H1 (cell line): ENCODE data around the gene NIPAL3. TPM values are rescaled to one million over a fixed set of nuclear protein-coding genes. Genes with fewer than 3 reads are reported as not detected.

Experiments used
- CTCF ChIA-PET: fragments of 300-600 bp; sonication (Branson Sonifier 250); formaldehyde crosslinking; loops from one replicate; lab custom pipeline; 2021; ENCODE audit not compliant: partially characterized antibody; lab: Charles Lee
- POLR2A ChIA-PET: fragments of 300-600 bp; sonication (Branson Sonifier 250); formaldehyde crosslinking; loops from one replicate; lab custom pipeline; 2021; ENCODE audit warnings: inconsistent platforms; ENCODE audit not compliant: partially characterized antibody; lab: Charles Lee
- DNase-seq, 2 experiments: peaks; one replicate each; pipeline versions ENCODE4 v3.0.0 to v3.0.0-alpha.2; 2010 to 2022; ENCODE audit warnings: low spot score in 2 of 2, low read depth in 1 of 2, mixed read lengths in 1 of 2
- FAIRE-seq: peaks from 2 replicates; lab custom pipeline; 2011; peaks lifted over from hg19 to GRCh38; lab: Jason Lieb, UNC
- H2AFZ ChIP-seq: 2 replicates; pipeline ENCODE4 v1.8.1; 2012; ENCODE audit warnings: low read length, inconsistent platforms
- H2AK5ac ChIP-seq: 2 replicates; pipeline ENCODE4 v1.6.1; 2013; ENCODE audit warnings: low read depth, low read length
- H2BK120ac ChIP-seq: replicated peaks from 2 replicates; pipeline ENCODE3; 2013; ENCODE audit warnings: low read depth, low read length, inconsistent platforms
- H2BK12ac ChIP-seq: 2 replicates; pipeline ENCODE4 v1.6.1; 2013; ENCODE audit warnings: low read depth, low read length
- H2BK15ac ChIP-seq: 2 replicates; pipeline ENCODE4 v1.6.1; 2013; ENCODE audit warnings: low read length
- H2BK20ac ChIP-seq: 2 replicates; pipeline ENCODE4 v1.6.1; 2013; ENCODE audit warnings: low read length
- H2BK5ac ChIP-seq: 2 replicates; pipeline ENCODE4 v1.6.1; 2013; ENCODE audit warnings: low read depth, low read length
- H3K14ac ChIP-seq: 2 replicates; pipeline ENCODE4 v1.6.1; 2013; ENCODE audit warnings: inconsistent platforms; ENCODE audit not compliant: insufficient read length
- H3K18ac ChIP-seq: 2 replicates; pipeline ENCODE4 v1.6.1; 2013; ENCODE audit warnings: low read length; ENCODE audit errors: extremely low read depth
- H3K23ac ChIP-seq: 2 replicates; pipeline ENCODE4 v1.6.1; 2013; ENCODE audit warnings: inconsistent platforms; ENCODE audit not compliant: insufficient read length
- H3K23me2 ChIP-seq: 2 replicates; pipeline ENCODE4 v1.6.1; 2013; ENCODE audit warnings: low read depth, low read length
- H3K27ac ChIP-seq: 2 replicates; pipeline ENCODE4 v1.6.1; 2011; ENCODE audit warnings: low read depth, low read length, inconsistent platforms
- H3K27me3 ChIP-seq, 4 experiments: replicated peaks in 1 of 4; 1 replicate in 1 of 4; 2 replicates in 3 of 4; pipeline versions ENCODE4 v1.6.1 to v1.8.1; 2011 to 2013; ENCODE audit warnings: low read length in 3 of 4, mild to moderate bottlenecking in 3 of 4, inconsistent platforms in 2 of 4, mixed read lengths in 2 of 4, moderate library complexity in 1 of 4; ENCODE audit not compliant: control insufficient read depth in 3 of 4, insufficient read depth in 3 of 4; ENCODE audit errors: extremely low read depth in 1 of 4
- H3K36me3 ChIP-seq, 4 experiments: 2 replicates each; pipeline versions ENCODE4 v1.6.1 to v1.8.1; 2011 to 2013; ENCODE audit warnings: mild to moderate bottlenecking in 4 of 4, low read length in 3 of 4, moderate library complexity in 2 of 4, control low read depth in 1 of 4, inconsistent platforms in 1 of 4; ENCODE audit not compliant: insufficient read depth in 4 of 4, control insufficient read depth in 2 of 4
- H3K4ac ChIP-seq: replicated peaks from 2 replicates; pipeline ENCODE3; 2013; ENCODE audit warnings: low read length, low read depth, mixed read lengths, inconsistent platforms; ENCODE audit not compliant: insufficient read length
- H3K4me1 ChIP-seq, 4 experiments: replicated peaks in 1 of 4; 1 replicate in 1 of 4; 2 replicates in 3 of 4; pipeline versions ENCODE4 v1.6.1 to v1.8.1; 2011 to 2013; ENCODE audit warnings: low read length in 3 of 4, inconsistent platforms in 2 of 4, mixed read lengths in 1 of 4; ENCODE audit not compliant: insufficient read depth in 4 of 4, control insufficient read depth in 3 of 4
- H3K4me2 ChIP-seq, 2 experiments: 2 replicates each; pipeline versions ENCODE4 v1.6.1 to v1.8.1; 2011 to 2013; ENCODE audit warnings: low read depth in 2 of 2, low read length in 2 of 2, control low read depth in 1 of 2, inconsistent platforms in 1 of 2, mild to moderate bottlenecking in 1 of 2; ENCODE audit not compliant: insufficient read depth in 1 of 2
- H3K4me3 ChIP-seq, 4 experiments: fragments of 200-600, 300-600 bp in 1 of 4; sonication (generic), shearing (Covaris generic), sonication (Bioruptor Twin) in 1 of 4; 2 replicates each; pipeline versions ENCODE4 v1.5.1 to v1.8.1; 2011 to 2016; ENCODE audit warnings: low read length in 4 of 4, low read depth in 3 of 4, control low read depth in 2 of 4, inconsistent platforms in 2 of 4, mild to moderate bottlenecking in 2 of 4, mixed read lengths in 1 of 4, moderate library complexity in 1 of 4; ENCODE audit not compliant: insufficient read depth in 2 of 4; ENCODE audit errors: extremely low read depth in 1 of 4
- H3K56ac ChIP-seq: replicated peaks from 2 replicates; pipeline ENCODE3; 2013; ENCODE audit warnings: low read depth, mild to moderate bottlenecking, mixed read lengths, low read length, inconsistent platforms; ENCODE audit not compliant: insufficient read length
- H3K79me1 ChIP-seq: 2 replicates; pipeline ENCODE4 v1.6.1; 2013; ENCODE audit warnings: low read depth, low read length, control low read depth
- H3K79me2 ChIP-seq, 2 experiments: 2 replicates each; pipeline versions ENCODE4 v1.6.1 to v1.8.1; 2012 to 2013; ENCODE audit warnings: low read length in 2 of 2, mild to moderate bottlenecking in 2 of 2, inconsistent platforms in 1 of 2; ENCODE audit not compliant: insufficient read depth in 2 of 2, control insufficient read depth in 1 of 2
- H3K9ac ChIP-seq, 4 experiments: replicated peaks in 1 of 4; 1 replicate in 1 of 4; 2 replicates in 3 of 4; pipeline versions ENCODE4 v1.6.1 to v1.8.1; 2011 to 2013; ENCODE audit warnings: low read depth in 3 of 4, low read length in 3 of 4, control low read depth in 2 of 4, mild to moderate bottlenecking in 2 of 4, moderate library complexity in 2 of 4, inconsistent platforms in 1 of 4; ENCODE audit errors: extremely low read depth in 1 of 4
- H3K9me3 ChIP-seq, 2 experiments: 2 replicates each; pipeline versions ENCODE4 v1.6.1 to v1.8.1; 2012 to 2013; ENCODE audit warnings: mild to moderate bottlenecking in 2 of 2, moderate library complexity in 2 of 2, control low read depth in 1 of 2, inconsistent platforms in 1 of 2, low read depth in 1 of 2, low read length in 1 of 2, mixed read lengths in 1 of 2; ENCODE audit not compliant: insufficient read depth in 2 of 2
- H4K20me1 ChIP-seq, 2 experiments: replicated peaks in 1 of 2; 2 replicates each; pipeline versions ENCODE3 to v1.8.1; 2011 to 2013; ENCODE audit warnings: inconsistent platforms in 2 of 2, low read length in 2 of 2, mild to moderate bottlenecking in 1 of 2; ENCODE audit not compliant: insufficient read depth in 2 of 2, control insufficient read depth in 1 of 2
- H4K5ac ChIP-seq: 2 replicates; pipeline ENCODE4 v1.6.1; 2013; ENCODE audit warnings: low read length, low read depth, mixed read lengths, inconsistent platforms; ENCODE audit not compliant: insufficient read length
- H4K8ac ChIP-seq: 2 replicates; pipeline ENCODE4 v1.8.0; 2013; ENCODE audit warnings: mild to moderate bottlenecking, moderate library complexity, low read length, inconsistent platforms; ENCODE audit not compliant: insufficient read depth; ENCODE audit errors: extremely low read depth
- H4K91ac ChIP-seq: replicated peaks from 2 replicates; pipeline ENCODE3; 2013; ENCODE audit warnings: low read length, mixed read lengths, inconsistent platforms; ENCODE audit not compliant: insufficient read length
- EGR1 ChIP-seq: IDR thresholded peaks from 2 replicates; pipeline ENCODE4 v1.6.1; 2011; ENCODE audit warnings: low read depth, low read length, borderline replicate concordance
- RXRA ChIP-seq: IDR thresholded peaks from 2 replicates; pipeline ENCODE4 v1.6.1; 2011; ENCODE audit warnings: low read depth, mild to moderate bottlenecking, low read length, moderate library complexity; ENCODE audit not compliant: insufficient read depth
- ZNF274 ChIP-seq: IDR thresholded peaks from 2 replicates; pipeline ENCODE4 v1.7.0; 2012; ENCODE audit warnings: low read length, borderline replicate concordance; ENCODE audit errors: extremely low read depth
- polyA plus RNA-seq, 7 experiments: library from polyadenylated mRNA; depleted of rRNA in 3 of 7; stranded (reverse) in 5 of 7; unstranded in 2 of 7; fragments of >200 nt in 5 of 7; fragments of 200-250 nt in 2 of 7; gene quantifications; 1 replicate in 5 of 7; 2 replicates in 1 of 7; 4 replicates in 1 of 7; pipeline versions ENCODE4 v1.2.1 to v1.2.3, GENCODE V29; 2011 to 2013; ENCODE audit warnings: missing spikeins in 2 of 7, mixed read lengths in 2 of 7
- total RNA-seq: library from RNA; stranded (reverse); fragmentation: NEBNext Ultra II Directional; extraction: Animal tissue kit (Norgen Biotek cat#: 25700); gene quantifications from 2 replicates; pipeline ENCODE4 v1.2.1, GENCODE V29; 2021

Gene NIPAL3
- total and polyA plus RNA-seq, 2 of the 8 experiments (the other 6 are each of a cell fraction or from before 2014, with no cell fraction given): 8.8 to 11.0 TPM

DNA sequence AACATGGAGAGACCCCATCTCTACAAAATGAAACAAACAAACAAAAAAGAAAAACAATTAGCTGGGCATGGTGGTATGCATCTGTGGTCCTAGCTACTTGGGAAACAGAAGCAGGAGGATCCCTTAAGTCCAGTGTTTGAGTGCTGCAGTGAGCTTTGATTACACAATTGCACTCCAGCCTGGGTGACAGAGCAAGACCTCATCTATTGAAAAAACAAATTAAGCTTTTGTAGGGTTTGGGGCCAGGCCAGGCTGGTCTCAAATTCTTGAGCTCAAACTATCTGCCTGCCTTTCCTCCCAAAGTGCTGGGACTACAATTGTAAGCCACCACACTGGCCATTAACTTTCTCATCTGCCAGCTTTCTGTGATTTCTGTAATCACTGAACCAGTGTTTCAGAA, 27.2 kb downstream of the NIPAL3 start:
- Histone ChIP-seq H3K79me2 (no peaks in the 10 kb centered on the region), H2BK20ac (no peak overlapping the region), H3K9me3 (no peaks in the 10 kb centered on the region), H3K23ac (no peak overlapping the region), H4K8ac (no peak overlapping the region), H3K14ac (no peak overlapping the region), H2BK15ac (no peak overlapping the region), H3K4me3 (no peak overlapping the region), H3K18ac (no peak overlapping the region), H3K4me1 (peaks cover 3 to 12% (median 5%) of the 10 kb centered on the region in 4 experiments), H4K91ac (no peak overlapping the region), H4K5ac (no peak overlapping the region), H2BK5ac (no peak overlapping the region), H3K23me2 (no peaks in the 10 kb centered on the region), H3K9ac (no peak overlapping the region), H3K79me1 (no peaks in the 10 kb centered on the region), H2AK5ac (no peak overlapping the region), H2BK12ac (no peak overlapping the region), H3K4ac (no peak overlapping the region), H3K36me3 (no peaks in the 10 kb centered on the region; a peak in 1 of 8 replicates), H2BK120ac (no peak overlapping the region), H2AFZ (no peak overlapping the region), H3K4me2 (no peak overlapping the region), H4K20me1 (no peaks in the 10 kb centered on the region), H3K56ac (no peak overlapping the region), H3K27me3 (no peaks in the 10 kb centered on the region), H3K27ac (no peak overlapping the region)
- POLR2A ChIA-PET: interaction anchor here (1.2 to 3.4 kb wide), 3 partner anchors 9 to 21 kb away, joined by 3 to 7 read pairs (median 4); no protein-coding TSS in a partner anchor
- FAIRE-seq (no peak), DNase-seq (no peak)
- TF ChIP-seq RXRA (no peak), EGR1 (no peak), ZNF274 (no peak)
- CTCF ChIA-PET: interaction anchor here (0.6 to 1.5 kb wide), 9 partner anchors 10 to 164 kb away, joined by 3 to 5 read pairs (median 3); partner anchors contain the start of gene NIPAL3
